Liver (tissue), 10 donors: Measurements from ENCODE around the gene FBN2. TPM values are rescaled to one million over a fixed set of nuclear protein-coding genes. Genes with fewer than 3 reads are reported as not detected.

Experiments
- DNase-seq: peaks from one replicate; pipeline ENCODE4 v3.0.0-alpha.2; 2017; ENCODE audit warnings: low spot score
- H3K27ac ChIP-seq, 2 donors: one replicate each; pipeline ENCODE4 v1.7.0; 2013; ENCODE audit warnings: inconsistent platforms in 2 of 2, low read length in 2 of 2, control low read depth in 1 of 2, low read depth in 1 of 2, mild to moderate bottlenecking in 1 of 2
- H3K27me3 ChIP-seq, 4 donors: one replicate each; pipeline versions ENCODE4 v1.6.1 to v1.7.0; 2013; ENCODE audit warnings: low read length in 3 of 4, inconsistent platforms in 1 of 4, mild to moderate bottlenecking in 1 of 4, moderate library complexity in 1 of 4; ENCODE audit not compliant: control insufficient read depth in 4 of 4, insufficient read depth in 4 of 4
- H3K36me3 ChIP-seq, 4 donors: one replicate each; pipeline versions ENCODE4 v1.6.1 to v1.7.0; 2013; ENCODE audit warnings: low read length in 3 of 4, mild to moderate bottlenecking in 3 of 4, low read depth in 1 of 4, moderate library complexity in 1 of 4; ENCODE audit not compliant: control insufficient read depth in 4 of 4, insufficient read depth in 3 of 4
- H3K4me1 ChIP-seq, 4 donors: one replicate each; pipeline versions ENCODE4 v1.6.1 to v1.7.0; 2013; ENCODE audit warnings: low read length in 3 of 4, mild to moderate bottlenecking in 3 of 4, moderate library complexity in 1 of 4; ENCODE audit not compliant: control insufficient read depth in 4 of 4, insufficient read depth in 4 of 4
- H3K4me3 ChIP-seq, 3 donors: one replicate each; pipeline versions ENCODE4 v1.6.1 to v1.7.0; 2013; ENCODE audit warnings: low read length in 3 of 3, control low read depth in 1 of 3, low read depth in 1 of 3, mild to moderate bottlenecking in 1 of 3
- H3K9ac ChIP-seq, 2 donors: one replicate each; pipeline ENCODE4 v1.7.0; 2013; ENCODE audit warnings: low read length in 2 of 2, mild to moderate bottlenecking in 2 of 2, moderate library complexity in 2 of 2, control low read depth in 1 of 2, low read depth in 1 of 2
- H3K9me3 ChIP-seq, 4 donors: one replicate each; pipeline versions ENCODE4 v1.6.1 to v1.7.0; 2013; ENCODE audit warnings: low read length in 3 of 4; ENCODE audit not compliant: control insufficient read depth in 4 of 4
- ATF3 ChIP-seq: IDR thresholded peaks from 2 replicates; pipeline ENCODE4 v1.6.1; 2016; ENCODE audit warnings: antibody characterized with exemption
- CTCF ChIP-seq: fragments of 150-350 bp; IDR thresholded peaks from 2 replicates; pipeline ENCODE4 v1.5.1; 2017; ENCODE audit warnings: improper control_type of control experiment, low read depth, low read length; ENCODE audit not compliant: missing input control
- EGR1 ChIP-seq, 2 donors: IDR thresholded peaks; 2 replicates each; pipeline ENCODE4 v1.6.1; 2016 to 2018; ENCODE audit warnings: antibody characterized with exemption in 2 of 2, low read depth in 2 of 2
- FOXA1 ChIP-seq: IDR thresholded peaks from 2 replicates; pipeline ENCODE4 v1.6.1; 2016; ENCODE audit warnings: antibody characterized with exemption
- FOXA2 ChIP-seq: IDR thresholded peaks from 2 replicates; pipeline ENCODE4 v1.6.1; 2016; ENCODE audit warnings: antibody characterized with exemption
- GABPA ChIP-seq, 2 donors: IDR thresholded peaks in 1 of 2; conservative IDR thresholded peaks in 1 of 2; 2 replicates each; pipeline ENCODE4 v1.6.1; 2016; ENCODE audit warnings: antibody characterized with exemption in 2 of 2, mild to moderate bottlenecking in 1 of 2, moderate library complexity in 1 of 2
- HNF4A ChIP-seq, 2 donors: conservative IDR thresholded peaks; 2 replicates each; pipeline ENCODE4 v1.6.1; 2016; ENCODE audit warnings: antibody characterized with exemption in 2 of 2, mild to moderate bottlenecking in 2 of 2
- HNF4G ChIP-seq: IDR thresholded peaks from 2 replicates; pipeline ENCODE4 v1.6.1; 2016; ENCODE audit warnings: antibody characterized with exemption
- JUND ChIP-seq, 2 donors: IDR thresholded peaks; 2 replicates each; pipeline ENCODE4 v1.6.1; 2016; ENCODE audit warnings: antibody characterized with exemption in 2 of 2
- MAX ChIP-seq: IDR thresholded peaks from 2 replicates; pipeline ENCODE4 v1.6.1; 2016; ENCODE audit warnings: antibody characterized with exemption
- NR2F2 ChIP-seq: IDR thresholded peaks from 2 replicates; pipeline ENCODE4 v1.6.1; 2016; ENCODE audit warnings: antibody characterized with exemption
- RAD21 ChIP-seq, 2 donors: IDR thresholded peaks; 2 replicates each; pipeline ENCODE4 v1.6.1; 2016; ENCODE audit warnings: antibody characterized with exemption in 2 of 2, mild to moderate bottlenecking in 2 of 2
- REST ChIP-seq: IDR thresholded peaks from 2 replicates; pipeline ENCODE4 v1.6.1; 2016; ENCODE audit warnings: antibody characterized with exemption, mild to moderate bottlenecking
- RXRA ChIP-seq, 2 donors: IDR thresholded peaks; 2 replicates each; pipeline ENCODE4 v1.6.1; 2017 to 2018; ENCODE audit warnings: antibody characterized with exemption in 2 of 2, mild to moderate bottlenecking in 1 of 2
- SP1 ChIP-seq: IDR thresholded peaks from 2 replicates; pipeline ENCODE4 v1.6.1; 2018; ENCODE audit warnings: antibody characterized with exemption, mild to moderate bottlenecking
- TAF1 ChIP-seq: conservative IDR thresholded peaks from 2 replicates; pipeline ENCODE4 v1.6.1; 2016; ENCODE audit warnings: antibody characterized with exemption, mild to moderate bottlenecking
- ZBTB33 ChIP-seq: IDR thresholded peaks from 2 replicates; pipeline ENCODE4 v1.6.1; 2016; ENCODE audit warnings: antibody characterized with exemption
- polyA plus RNA-seq, 2 donors: library from polyadenylated mRNA; stranded (reverse) in 1 of 2; unstranded in 1 of 2; fragments of 200-250 nt in 1 of 2; fragments of >200 nt in 1 of 2; fragmentation: Nextera tagmentation in 1 of 2; extraction: Ambion mirVana in 1 of 2; gene quantifications; one replicate each; pipeline versions ENCODE4 v1.2.1 to v1.2.3, GENCODE V29; 2013 to 2015
- small RNA-seq: library from RNA; depleted of rRNA; stranded (forward); fragments of <200 nt; gene quantifications from one replicate; pipeline ENCODE3, GENCODE V24; 2014
- total RNA-seq, 2 donors: library from RNA; depleted of rRNA; stranded (reverse); fragments of >200 nt; gene quantifications; one replicate each; pipeline ENCODE4 v1.2.3, GENCODE V29; 2014
- donor health status: healthy.
- donor health status: healthy.
- donor health status: healthy.
- donor health status: healthy.
- donor health status: healthy.

The FBN2 gene
- total and polyA plus RNA-seq, 4 donors: 0.08 to 4.1 (median 0.47) TPM

- Histone ChIP-seq H3K36me3 (no peaks in the 10 kb centered on the region), H3K27ac (no peak overlapping the region), H3K4me3 (no peak overlapping the region), H3K4me1 (no peaks in the 10 kb centered on the region), H3K9me3 (no peaks in the 10 kb centered on the region), H3K9ac (no peak overlapping the region), H3K27me3 (no peaks in the 10 kb centered on the region)
- TF ChIP-seq CTCF (no peak), MAX (no peak), HNF4A (conservative IDR thresholded peaks at IDR 0.05) (no peak), NR2F2 (no peak), HNF4G (no peak), FOXA1 (no peak), ZBTB33 (no peak), RXRA (IDR thresholded peaks at IDR 0.05) (no peak), ATF3 (no peak), REST (no peak), FOXA2 (no peak), TAF1 (no peak), JUND (IDR thresholded peaks at IDR 0.05) (no peak), SP1 (no peak), GABPA (IDR thresholded peaks at IDR 0.05 in 1 of 2, conservative IDR thresholded peaks at IDR 0.05 in 1 of 2) (no peak), EGR1 (IDR thresholded peaks at IDR 0.05; ENCODE audit: low read depth in 2 of 2) (no peak), RAD21 (IDR thresholded peaks at IDR 0.05) (no peak)
- no peak for DNase-seq
Observed at GRCh38 chr5:128208436-128208835, 329.6 kb downstream of the FBN2 start.

Small RNA genes lying within 50 kb of the gene (small RNA-seq; reads per million reads assigned to genes)
- not detected for gene RF00019
